ENCODE data around the gene FAM168B.

FAM168B gene

DNA sequence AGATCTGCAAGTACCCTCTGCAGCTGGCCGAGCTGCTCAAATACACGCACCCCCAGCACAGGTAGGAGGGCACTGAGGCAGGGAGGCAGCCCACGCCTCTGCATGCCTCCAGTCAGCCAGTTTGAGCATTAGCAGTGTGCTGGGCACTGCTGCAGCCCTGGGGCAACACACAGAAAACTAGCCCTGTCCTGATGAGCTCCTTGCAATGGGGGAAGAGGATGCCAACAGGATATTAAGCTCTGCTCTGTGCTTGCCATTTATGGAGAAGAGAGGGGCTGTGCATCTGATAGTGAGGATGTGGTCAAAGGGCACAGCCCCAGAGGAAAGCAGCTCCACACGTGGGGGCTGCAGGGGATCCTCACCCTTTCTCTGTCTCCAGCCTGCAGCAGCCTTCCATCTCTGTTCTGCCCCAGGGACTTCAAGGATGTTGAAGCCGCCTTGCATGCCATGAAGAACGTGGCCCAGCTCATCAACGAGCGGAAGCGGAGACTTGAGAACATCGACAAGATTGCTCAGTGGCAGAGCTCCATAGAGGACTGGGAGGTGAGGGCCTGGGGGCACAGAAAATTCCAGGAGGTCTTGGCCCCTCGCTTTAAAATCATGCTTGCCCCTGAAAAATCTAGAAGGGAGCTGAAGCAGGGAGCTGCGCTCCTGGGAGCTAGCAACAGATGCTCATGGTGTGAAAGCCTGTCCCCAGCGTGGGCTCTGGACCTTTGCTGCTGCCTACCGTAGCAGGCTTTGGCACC lies 51.7 kb downstream of the FAM168B start:
- H3K9me3 ChIP-seq (ENCODE audit: control insufficient read depth, low read length) = no peaks in the 10 kb centered on the region
- no peak overlapping the region for H3K4me3 ChIP-seq (ENCODE audit: low read length)
- no peak overlapping the region for H3K9ac ChIP-seq (ENCODE audit: low read length)
- H3K36me3 ChIP-seq (ENCODE audit: control insufficient read depth, insufficient read depth, low read length) = no peaks in the 10 kb centered on the region
- peaks cover 14% of the 10 kb centered on the region for H3K4me1 ChIP-seq (ENCODE audit: control insufficient read depth, insufficient read depth, low read length)
- H3K27me3 ChIP-seq (ENCODE audit: control insufficient read depth, insufficient read depth, low read length) = peaks cover 42% of the 10 kb centered on the region

- Histone ChIP-seq H3K9me3 (ENCODE audit: control insufficient read depth, low read length) (no peaks in the 10 kb centered on the region), H3K4me3 (ENCODE audit: low read length) (no peak overlapping the region), H3K9ac (ENCODE audit: low read length) (no peak overlapping the region), H3K27me3 (ENCODE audit: control insufficient read depth, insufficient read depth, low read length) (peaks cover 49% of the 10 kb centered on the region), H3K4me1 (ENCODE audit: control insufficient read depth, insufficient read depth, low read length) (peaks cover 14% of the 10 kb centered on the region), H3K36me3 (ENCODE audit: control insufficient read depth, insufficient read depth, low read length) (no peaks in the 10 kb centered on the region)
Measured at GRCh38 chr2:131040661-131041401, 52.4 kb downstream of the FAM168B start.

- Histone ChIP-seq H3K9me3 (ENCODE audit: control insufficient read depth, low read length) (no peaks in the 10 kb centered on the region), H3K9ac (ENCODE audit: low read length) (no peak overlapping the region), H3K36me3 (ENCODE audit: control insufficient read depth, insufficient read depth, low read length) (no peaks in the 10 kb centered on the region), H3K4me1 (ENCODE audit: control insufficient read depth, insufficient read depth, low read length) (peaks cover 14% of the 10 kb centered on the region), H3K27me3 (ENCODE audit: control insufficient read depth, insufficient read depth, low read length) (peaks cover 54% of the 10 kb centered on the region), H3K4me3 (ENCODE audit: low read length) (no peak overlapping the region)
Measured at GRCh38 chr2:131039908-131040660, 53.2 kb downstream of the FAM168B start.

- Histone ChIP-seq H3K9ac (ENCODE audit: low read length) (no peak overlapping the region), H3K36me3 (ENCODE audit: control insufficient read depth, insufficient read depth, low read length) (no peaks in the 10 kb centered on the region), H3K4me3 (ENCODE audit: low read length) (no peak overlapping the region), H3K9me3 (ENCODE audit: control insufficient read depth, low read length) (no peaks in the 10 kb centered on the region), H3K4me1 (ENCODE audit: control insufficient read depth, insufficient read depth, low read length) (peaks cover 14% of the 10 kb centered on the region), H3K27me3 (ENCODE audit: control insufficient read depth, insufficient read depth, low read length) (peaks cover 54% of the 10 kb centered on the region)
Measured at GRCh38 chr2:131039535-131039907, 53.7 kb downstream of the FAM168B start.

GRCh38 chr2:131039101-131039440 lies 54.2 kb downstream of the FAM168B start:
- no peak overlapping the region for H3K9ac ChIP-seq (ENCODE audit: low read length)
- H3K4me1 ChIP-seq (ENCODE audit: control insufficient read depth, insufficient read depth, low read length) = peaks cover 15% of the 10 kb centered on the region
- no peaks in the 10 kb centered on the region for H3K9me3 ChIP-seq (ENCODE audit: control insufficient read depth, low read length)
- no peaks in the 10 kb centered on the region for H3K36me3 ChIP-seq (ENCODE audit: control insufficient read depth, insufficient read depth, low read length)
- H3K4me3 ChIP-seq (ENCODE audit: low read length) = no peak overlapping the region
- peaks cover 57% of the 10 kb centered on the region for H3K27me3 ChIP-seq (ENCODE audit: control insufficient read depth, insufficient read depth, low read length)

DNA sequence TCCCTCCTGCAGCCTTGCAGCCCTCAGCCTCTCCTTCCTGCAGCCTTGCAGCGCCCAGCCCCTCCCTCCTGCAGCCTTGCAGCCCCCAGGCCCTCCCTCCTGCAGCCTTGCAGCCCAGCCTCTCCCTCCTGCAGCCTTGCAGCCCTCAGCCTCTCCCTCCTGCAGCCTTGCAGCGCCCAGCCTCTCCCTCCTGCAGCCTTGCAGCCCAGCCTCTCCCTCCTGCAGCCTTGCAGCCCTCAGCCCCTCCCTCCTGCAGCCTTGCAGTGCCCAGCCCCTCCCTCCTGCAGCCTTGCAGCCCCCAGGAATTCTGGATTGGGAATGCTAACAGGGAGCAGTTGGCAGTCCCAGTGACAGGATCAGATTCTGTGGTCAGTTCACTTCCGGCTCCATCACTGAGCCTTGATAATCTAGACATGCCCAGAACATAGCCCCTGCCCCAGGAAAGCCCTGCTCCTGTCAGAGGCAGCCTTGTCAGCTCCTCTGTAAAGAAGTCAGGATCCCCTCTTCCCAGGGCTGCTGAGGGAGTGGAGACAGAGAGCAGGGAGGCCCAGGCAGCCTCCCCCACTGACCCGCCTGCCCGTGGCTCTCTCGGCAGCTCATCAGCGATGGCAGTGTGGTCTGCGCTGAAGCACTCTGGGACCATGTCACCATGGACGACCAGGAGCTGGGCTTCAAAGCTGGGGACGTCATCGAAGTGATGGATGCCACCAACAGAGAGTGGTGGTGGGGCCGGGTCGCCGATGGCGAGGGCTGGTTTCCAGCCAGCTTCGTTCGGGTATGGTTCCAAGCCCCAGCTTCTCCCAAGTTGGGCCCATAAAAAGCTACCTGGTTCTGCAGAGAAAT lies 54.8 kb downstream of the FAM168B start:
- Histone ChIP-seq H3K4me1 (ENCODE audit: control insufficient read depth, insufficient read depth, low read length) (peaks cover 21% of the 10 kb centered on the region), H3K9ac (ENCODE audit: low read length) (no peak overlapping the region), H3K27me3 (ENCODE audit: control insufficient read depth, insufficient read depth, low read length) (peaks cover 60% of the 10 kb centered on the region), H3K36me3 (ENCODE audit: control insufficient read depth, insufficient read depth, low read length) (no peaks in the 10 kb centered on the region), H3K9me3 (ENCODE audit: control insufficient read depth, low read length) (no peaks in the 10 kb centered on the region), H3K4me3 (ENCODE audit: low read length) (no peak overlapping the region)

DNA sequence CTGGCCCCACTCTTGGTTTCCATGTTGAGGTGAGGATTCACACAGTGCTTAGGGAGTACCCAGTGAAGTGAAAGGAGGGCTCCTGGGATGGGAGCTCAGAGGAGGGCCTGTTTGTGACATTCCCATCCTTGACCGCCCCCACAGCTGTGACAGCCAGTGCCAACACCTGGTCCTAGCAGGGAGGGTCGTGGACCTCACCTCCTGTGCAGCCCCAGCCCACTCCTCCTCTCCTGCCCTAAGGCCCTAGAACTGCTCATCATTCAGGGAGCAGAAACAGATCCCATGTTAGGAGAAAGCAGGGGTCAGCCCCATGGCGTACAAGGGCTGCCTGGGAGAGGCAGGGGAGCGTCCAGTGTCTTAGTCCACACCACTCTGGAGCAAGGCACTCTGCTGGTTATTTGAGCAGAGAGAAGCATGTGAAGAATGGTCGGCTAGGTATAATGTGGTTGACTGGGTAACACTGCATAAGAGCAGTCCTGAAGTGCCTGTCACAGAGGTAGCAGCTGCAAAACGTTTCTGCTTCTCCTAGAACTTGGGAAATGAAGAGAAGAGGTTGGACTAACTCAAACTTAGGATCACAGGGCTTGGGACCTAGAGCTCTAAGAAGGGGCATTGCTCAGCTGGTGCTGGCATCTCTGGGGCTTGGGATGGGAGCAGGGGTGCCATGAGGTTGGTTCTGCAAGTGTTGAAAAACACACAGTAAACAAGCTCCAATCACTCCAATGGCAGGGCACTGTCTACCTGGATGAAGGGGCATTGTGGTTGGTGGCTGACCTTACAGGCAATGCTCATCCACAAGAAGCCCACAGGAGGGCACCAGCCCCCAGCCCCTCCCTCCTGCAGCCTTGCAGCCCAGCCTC lies 55.6 kb downstream of the FAM168B start:
- H3K27me3 ChIP-seq (ENCODE audit: control insufficient read depth, insufficient read depth, low read length) = peaks cover 60% of the 10 kb centered on the region
- H3K4me3 ChIP-seq (ENCODE audit: low read length) = no peak overlapping the region
- H3K9ac ChIP-seq (ENCODE audit: low read length) = no peak overlapping the region
- H3K4me1 ChIP-seq (ENCODE audit: control insufficient read depth, insufficient read depth, low read length) = peaks cover 25% of the 10 kb centered on the region
- no peaks in the 10 kb centered on the region for H3K36me3 ChIP-seq (ENCODE audit: control insufficient read depth, insufficient read depth, low read length)
- H3K9me3 ChIP-seq (ENCODE audit: control insufficient read depth, low read length) = no peaks in the 10 kb centered on the region

DNA sequence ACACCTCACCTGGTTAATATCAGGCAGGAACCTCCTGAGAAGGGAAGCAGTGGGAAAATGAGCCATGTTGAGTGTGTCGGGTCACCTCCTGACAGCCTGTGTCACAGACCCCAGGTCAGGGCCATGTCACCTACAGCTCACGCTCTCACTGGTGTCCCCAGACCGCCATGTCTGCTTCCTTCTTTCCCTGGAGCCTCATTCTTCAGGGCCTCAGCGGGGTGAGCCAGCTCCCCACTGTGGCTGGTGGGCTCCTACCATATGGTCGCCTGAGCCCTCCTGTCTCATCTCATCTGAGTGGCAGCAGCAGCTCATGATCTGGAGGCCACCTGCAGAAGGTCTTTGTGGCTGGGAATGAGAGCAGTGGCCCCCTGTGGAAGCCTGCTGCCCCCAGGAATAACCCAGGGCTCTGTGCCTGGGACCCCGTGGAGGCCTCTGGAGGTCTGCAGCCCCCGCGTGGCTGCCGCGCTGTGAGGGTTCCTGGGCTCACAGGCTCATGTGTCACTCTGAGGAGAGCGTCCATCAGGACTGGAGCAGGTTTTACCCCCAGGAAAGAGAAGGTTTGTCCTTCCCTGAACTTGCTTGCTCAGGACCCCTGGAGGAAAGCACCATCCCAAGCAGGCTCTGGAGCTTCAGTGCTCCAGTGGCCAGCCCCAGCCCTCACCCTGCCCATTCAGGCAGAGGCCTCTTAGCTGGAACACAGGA lies 56.4 kb downstream of the FAM168B start:
- H3K9ac ChIP-seq (ENCODE audit: low read length) = no peak overlapping the region
- H3K9me3 ChIP-seq (ENCODE audit: control insufficient read depth, low read length) = no peaks in the 10 kb centered on the region
- peaks cover 60% of the 10 kb centered on the region for H3K27me3 ChIP-seq (ENCODE audit: control insufficient read depth, insufficient read depth, low read length)
- H3K36me3 ChIP-seq (ENCODE audit: control insufficient read depth, insufficient read depth, low read length) = no peaks in the 10 kb centered on the region
- H3K4me3 ChIP-seq (ENCODE audit: low read length) = no peak overlapping the region
- peaks cover 20% of the 10 kb centered on the region for H3K4me1 ChIP-seq (ENCODE audit: control insufficient read depth, insufficient read depth, low read length)

DNA sequence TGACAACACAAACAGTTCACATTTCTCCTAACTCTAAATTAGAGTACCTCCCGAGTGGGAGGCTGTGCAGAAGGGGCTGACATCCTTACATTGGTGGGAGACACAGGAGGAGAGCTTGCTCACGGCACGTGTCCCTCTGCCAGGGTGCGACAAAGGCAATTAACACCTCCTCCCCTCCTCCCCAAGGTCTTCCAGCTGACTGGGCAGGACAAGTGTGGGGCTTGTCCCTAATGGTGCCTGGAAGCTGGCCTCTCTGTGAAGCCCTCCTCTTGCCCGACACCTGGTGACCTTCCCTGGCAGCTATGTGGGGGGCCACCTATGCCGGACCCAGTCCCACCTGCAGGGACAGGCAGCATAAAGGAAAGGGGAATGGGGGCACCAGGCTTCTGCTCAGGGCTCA lies 57.0 kb downstream of the FAM168B start:
- H3K9ac ChIP-seq (ENCODE audit: low read length) = no peak overlapping the region

GRCh38 chr2:131035826-131036231 lies 57.4 kb downstream of the FAM168B start:
- Histone ChIP-seq H3K36me3 (ENCODE audit: control insufficient read depth, insufficient read depth, low read length) (no peaks in the 10 kb centered on the region), H3K4me3 (ENCODE audit: low read length) (no peak overlapping the region), H3K27me3 (ENCODE audit: control insufficient read depth, insufficient read depth, low read length) (peaks cover 54% of the 10 kb centered on the region), H3K9ac (ENCODE audit: low read length) (no peak overlapping the region), H3K9me3 (ENCODE audit: control insufficient read depth, low read length) (no peaks in the 10 kb centered on the region), H3K4me1 (ENCODE audit: control insufficient read depth, insufficient read depth, low read length) (peaks cover 20% of the 10 kb centered on the region)

More for the DNA sequence above, 57.0 kb downstream of the FAM168B start:
- H3K4me1 ChIP-seq (ENCODE audit: control insufficient read depth, insufficient read depth, low read length) = peaks cover 20% of the 10 kb centered on the region
- H3K9me3 ChIP-seq (ENCODE audit: control insufficient read depth, low read length) = no peaks in the 10 kb centered on the region
- no peak overlapping the region for H3K4me3 ChIP-seq (ENCODE audit: low read length)
- H3K36me3 ChIP-seq (ENCODE audit: control insufficient read depth, insufficient read depth, low read length) = no peaks in the 10 kb centered on the region
- H3K27me3 ChIP-seq (ENCODE audit: control insufficient read depth, insufficient read depth, low read length) = peaks cover 59% of the 10 kb centered on the region
